Muscle layer of colon (tissue), 2 donors: Measurements from ENCODE around the gene SUCO.
"Not testable (repeated sequence)": the region's sequence is repeated elsewhere in the genome, so short reads cannot be mapped to it uniquely, and the experiment has no call there.

Experiments
- H3K27ac ChIP-seq: one replicate; pipeline ENCODE4 v1.7.0; 2013; ENCODE audit warnings: low read depth, mild to moderate bottlenecking, low read length, moderate library complexity
- H3K27me3 ChIP-seq, 2 donors: one replicate each; pipeline ENCODE4 v1.7.0; 2013; ENCODE audit warnings: low read length in 2 of 2, mild to moderate bottlenecking in 2 of 2; ENCODE audit not compliant: insufficient read depth in 2 of 2, control insufficient read depth in 1 of 2
- H3K36me3 ChIP-seq: one replicate; pipeline ENCODE4 v1.7.0; 2013; ENCODE audit warnings: mild to moderate bottlenecking, low read length; ENCODE audit not compliant: insufficient read depth
- H3K4me1 ChIP-seq: one replicate; pipeline ENCODE4 v1.7.0; 2013; ENCODE audit warnings: mild to moderate bottlenecking, low read length; ENCODE audit not compliant: insufficient read depth
- H3K4me3 ChIP-seq, 2 donors: one replicate each; pipeline ENCODE4 v1.7.0; 2013; ENCODE audit warnings: low read length in 2 of 2, low read depth in 1 of 2, mild to moderate bottlenecking in 1 of 2, moderate library complexity in 1 of 2
- H3K9ac ChIP-seq: one replicate; pipeline ENCODE4 v1.7.0; 2013; ENCODE audit warnings: low read length
- H3K9me3 ChIP-seq: one replicate; pipeline ENCODE4 v1.7.0; 2013; ENCODE audit warnings: mild to moderate bottlenecking, low read length
- donor health status: abdominal sarcoma.
- donor health status: Adenocarcinoma of cecum.

The SUCO gene

DNA sequence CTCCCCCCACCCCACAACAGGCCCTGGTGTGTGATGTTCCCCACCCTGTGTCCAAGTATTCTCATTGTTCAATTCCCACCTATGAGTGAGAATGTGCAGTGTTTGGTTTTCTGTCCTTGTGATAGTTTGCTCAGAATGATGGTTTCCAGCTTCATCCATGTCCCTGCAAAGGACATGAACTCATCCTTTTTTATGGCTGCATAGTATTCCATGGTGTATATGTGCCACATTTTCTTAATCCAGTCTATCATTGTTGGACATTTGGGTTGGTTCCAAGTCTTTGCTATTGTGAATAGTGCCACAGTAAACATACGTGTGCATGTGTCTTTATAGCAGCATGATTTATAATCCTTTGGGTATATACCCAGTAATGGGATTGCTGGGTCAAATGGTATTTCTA lies 58.5 kb downstream of the SUCO start:
- peaks cover 22% of the 10 kb centered on the region for H3K36me3 ChIP-seq
- H3K4me1 ChIP-seq, H3K4me3 ChIP-seq, H3K27ac ChIP-seq, H3K9ac ChIP-seq, H3K27me3 ChIP-seq, H3K9me3 ChIP-seq: not testable (repeated sequence)

GRCh38 chr1:172595066-172595465 lies 62.1 kb downstream of the SUCO start:
- H3K4me1 ChIP-seq, H3K9me3 ChIP-seq, H3K4me3 ChIP-seq, H3K9ac ChIP-seq, H3K27ac ChIP-seq, H3K36me3 ChIP-seq, H3K27me3 ChIP-seq: not testable (repeated sequence)

DNA sequence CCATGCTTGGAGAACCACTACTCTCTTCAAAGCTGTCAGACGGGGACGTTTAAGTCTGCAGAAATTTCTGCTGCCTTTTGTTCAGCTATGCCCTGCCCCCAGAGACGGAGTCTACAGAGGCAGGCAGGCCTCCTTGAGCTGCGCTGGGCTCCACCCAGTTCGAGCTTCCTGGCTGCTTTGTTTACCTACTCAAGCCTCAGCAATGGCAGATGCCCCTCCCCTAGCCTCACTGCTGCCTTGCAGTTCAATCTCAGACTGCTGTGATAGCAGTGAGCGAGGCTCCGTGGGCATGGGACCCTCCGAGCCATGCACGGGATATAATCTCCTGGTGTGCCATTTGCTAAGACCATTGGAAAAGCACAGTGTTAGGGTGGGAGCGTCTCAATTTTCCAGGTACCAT lies 63.8 kb downstream of the SUCO start:
- not testable (repeated sequence) for H3K9ac ChIP-seq, H3K27me3 ChIP-seq, H3K27ac ChIP-seq, H3K9me3 ChIP-seq, H3K4me1 ChIP-seq, H3K36me3 ChIP-seq, H3K4me3 ChIP-seq

- no peaks in the 10 kb centered on the region for H3K27me3 ChIP-seq
- no peak overlapping the region for H3K4me3 ChIP-seq
- H3K27ac ChIP-seq, result no peak overlapping the region
- H3K4me1 ChIP-seq, result no peaks in the 10 kb centered on the region
- H3K9ac ChIP-seq, result no peak overlapping the region
- no peaks in the 10 kb centered on the region for H3K36me3 ChIP-seq
- H3K9me3 ChIP-seq, result no peaks in the 10 kb centered on the region
Measured at GRCh38 chr1:172599912-172600311, 67.0 kb downstream of the SUCO start.

DNA sequence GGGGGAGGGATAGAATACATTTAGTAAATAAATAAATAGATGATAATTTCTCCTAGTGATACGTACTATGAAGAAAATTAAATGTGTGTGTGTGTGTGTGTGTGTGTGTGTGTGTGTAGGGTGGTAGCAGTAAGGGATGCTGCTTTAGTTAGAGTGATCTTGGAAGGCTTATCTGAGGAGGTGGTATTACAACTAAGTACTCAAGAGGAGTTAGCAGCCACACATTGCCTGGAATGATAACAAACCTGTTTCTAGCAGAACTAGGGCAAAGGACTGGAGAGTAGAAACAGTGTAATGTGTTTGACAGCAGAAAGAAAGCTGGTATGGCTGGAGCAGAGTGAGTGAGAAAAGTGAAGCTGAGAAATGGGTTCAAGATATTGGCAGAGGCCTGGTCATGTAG lies 67.7 kb downstream of the SUCO start:
- H3K27ac ChIP-seq, result no peak overlapping the region
- H3K9me3 ChIP-seq, result no peaks in the 10 kb centered on the region
- no peaks in the 10 kb centered on the region for H3K36me3 ChIP-seq
- no peak overlapping the region for H3K4me3 ChIP-seq
- no peaks in the 10 kb centered on the region for H3K4me1 ChIP-seq
- no peaks in the 10 kb centered on the region for H3K27me3 ChIP-seq
- no peak overlapping the region for H3K9ac ChIP-seq

DNA sequence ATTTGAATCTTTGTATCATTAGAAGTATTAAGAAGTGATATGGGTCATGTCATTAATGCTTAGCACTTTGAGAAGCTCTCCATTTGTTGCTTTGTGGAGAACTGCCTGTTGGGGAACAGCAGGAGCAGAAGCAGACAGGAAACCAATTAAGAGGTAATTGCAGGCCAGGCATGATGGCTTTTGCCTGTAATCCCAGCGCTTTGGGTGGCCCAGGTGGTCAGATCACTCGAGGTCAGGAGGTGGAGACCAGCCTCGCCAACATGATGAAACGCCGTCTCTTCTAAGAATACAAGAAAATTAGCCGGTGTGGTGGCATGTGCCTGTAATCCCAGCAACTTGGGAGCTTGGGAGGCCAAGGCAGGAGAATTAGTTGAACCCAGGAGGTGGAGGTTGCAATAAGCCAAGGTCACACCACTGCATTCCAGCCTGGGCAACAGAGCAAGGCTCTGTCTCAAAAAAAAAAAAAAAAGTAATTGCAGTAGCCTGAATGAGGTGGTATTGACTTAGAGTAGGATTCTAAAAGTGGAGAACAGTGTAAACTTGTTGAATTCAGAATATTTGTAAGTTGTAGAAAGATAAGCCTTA lies 68.2 kb downstream of the SUCO start:
- Histone ChIP-seq H3K27ac (no peak overlapping the region), H3K36me3 (no peaks in the 10 kb centered on the region), H3K4me1 (no peaks in the 10 kb centered on the region), H3K27me3 (no peaks in the 10 kb centered on the region), H3K9me3 (no peaks in the 10 kb centered on the region), H3K9ac (no peak overlapping the region), H3K4me3 (no peak overlapping the region)

GRCh38 chr1:172602706-172603105 lies 69.8 kb downstream of the SUCO start:
- H3K27ac ChIP-seq, result no peak overlapping the region

GRCh38 chr1:172603816-172604215 lies 70.9 kb downstream of the SUCO start:
- Histone ChIP-seq H3K27ac (no peak overlapping the region), H3K36me3 (no peaks in the 10 kb centered on the region), H3K4me1 (no peaks in the 10 kb centered on the region), H3K9me3 (no peaks in the 10 kb centered on the region), H3K4me3 (no peak overlapping the region), H3K27me3 (no peaks in the 10 kb centered on the region), H3K9ac (no peak overlapping the region)

More at GRCh38 chr1:172602706-172603105, 69.8 kb downstream of the SUCO start:
- Histone ChIP-seq H3K9ac (no peak overlapping the region), H3K9me3 (no peaks in the 10 kb centered on the region), H3K4me3 (no peak overlapping the region), H3K4me1 (no peaks in the 10 kb centered on the region), H3K36me3 (no peaks in the 10 kb centered on the region), H3K27me3 (no peaks in the 10 kb centered on the region)

- Histone ChIP-seq H3K27me3 (no peaks in the 10 kb centered on the region), H3K36me3 (peaks cover 13% of the 10 kb centered on the region), H3K4me3 (no peak overlapping the region), H3K27ac (no peak overlapping the region), H3K4me1 (no peaks in the 10 kb centered on the region), H3K9ac (no peak overlapping the region), H3K9me3 (no peaks in the 10 kb centered on the region)
Measured at GRCh38 chr1:172605641-172606040, 72.7 kb downstream of the SUCO start.

- Histone ChIP-seq H3K4me1 (no peaks in the 10 kb centered on the region), H3K9ac (no peak overlapping the region), H3K9me3 (no peaks in the 10 kb centered on the region), H3K4me3 (no peak overlapping the region), H3K36me3 (peaks cover 15% of the 10 kb centered on the region), H3K27ac (no peak overlapping the region), H3K27me3 (no peaks in the 10 kb centered on the region)
Measured at GRCh38 chr1:172607145-172607544, 74.2 kb downstream of the SUCO start.

- no peaks in the 10 kb centered on the region for H3K27me3 ChIP-seq
- H3K4me3 ChIP-seq, result no peak overlapping the region
- H3K9ac ChIP-seq, result no peak overlapping the region
- no peak overlapping the region for H3K27ac ChIP-seq
- no peaks in the 10 kb centered on the region for H3K9me3 ChIP-seq
- peaks cover 15% of the 10 kb centered on the region for H3K36me3 ChIP-seq
- H3K4me1 ChIP-seq, result no peaks in the 10 kb centered on the region
Measured at GRCh38 chr1:172608098-172608601, 75.2 kb downstream of the SUCO start.

- Histone ChIP-seq H3K27ac (no peak overlapping the region), H3K27me3 (no peaks in the 10 kb centered on the region), H3K9me3 (no peaks in the 10 kb centered on the region), H3K4me3 (no peak overlapping the region), H3K36me3 (peaks cover 15% of the 10 kb centered on the region), H3K4me1 (no peaks in the 10 kb centered on the region), H3K9ac (no peak overlapping the region)
Measured at GRCh38 chr1:172609528-172609927, 76.6 kb downstream of the SUCO start.
